ENCODE measurements around the gene KRTAP10-9. TPM values are rescaled to one million over a fixed set of nuclear protein-coding genes. Genes with fewer than 3 reads are reported as not detected.

Gene KRTAP10-9
- total and polyA plus RNA-seq, 2 of the 8 experiments (the other 6 are each of a cell fraction or from before 2014, with no cell fraction given), result not detected

- peak overlapping the region; percentile 54 for H3K4ac ChIP-seq (replicated peaks; ENCODE audit: insufficient read length, low read depth, low read length)
Observed at GRCh38 chr21:44599264-44600029, 27.4 kb upstream of the KRTAP10-9 start.

More at GRCh38 chr21:44599264-44600029, 27.4 kb upstream of the KRTAP10-9 start:
- no peaks in the 10 kb centered on the region for H3K79me2 ChIP-seq (ENCODE audit: control insufficient read depth in 1 of 2, insufficient read depth in 2 of 2, low read length in 2 of 2)
- H2AK5ac ChIP-seq (ENCODE audit: low read depth, low read length), result no peak overlapping the region
- no peak overlapping the region for H4K8ac ChIP-seq (ENCODE audit: extremely low read depth, insufficient read depth, low read length)
- H3K56ac ChIP-seq (replicated peaks; ENCODE audit: insufficient read length, low read depth, low read length), result no peak overlapping the region
- ChIA-PET POLR2A (ENCODE audit: partially characterized antibody) (no interaction called here), CTCF (ENCODE audit: partially characterized antibody) (no interaction called here)
- H2AFZ ChIP-seq (ENCODE audit: low read length), result no peak overlapping the region
- H3K23ac ChIP-seq (ENCODE audit: insufficient read length), result no peak overlapping the region
- no peak overlapping the region for H3K4me2 ChIP-seq (ENCODE audit: insufficient read depth in 1 of 2, low read depth in 2 of 2, low read length in 2 of 2)
- H3K9me3 ChIP-seq (ENCODE audit: insufficient read depth in 2 of 2, low read depth in 1 of 2, low read length in 1 of 2), result peaks cover 0 to 2% of the 10 kb centered on the region in 2 experiments; a peak in 1 of 4 replicates
- peaks cover 0 to 6% (median 4%) of the 10 kb centered on the region in 4 experiments; a peak in 4 of 7 replicates for H3K4me1 ChIP-seq (replicated peaks in 1 of 4; ENCODE audit: control insufficient read depth in 3 of 4, insufficient read depth in 4 of 4, low read length in 3 of 4)
- peak overlapping the region; percentile 30 for H2BK120ac ChIP-seq (replicated peaks; ENCODE audit: low read depth, low read length)
- 0 out of 2 replicates have a peak, but pooled peaks cover 2% of the 10 kb centered on the region for H3K23me2 ChIP-seq (ENCODE audit: low read depth, low read length)
- no peaks in the 10 kb centered on the region for H3K36me3 ChIP-seq (ENCODE audit: control insufficient read depth in 2 of 4, insufficient read depth in 4 of 4, low read length in 3 of 4)
- peak overlapping the region; percentile 72 for H2BK12ac ChIP-seq (ENCODE audit: low read depth, low read length)
- H4K91ac ChIP-seq (replicated peaks; ENCODE audit: insufficient read length, low read length), result peak overlapping the region; percentile 98
- H3K4me3 ChIP-seq (ENCODE audit: extremely low read depth in 1 of 4, insufficient read depth in 2 of 4, low read depth in 3 of 4, low read length in 4 of 4), result no peak overlapping the region
- H2BK20ac ChIP-seq (ENCODE audit: low read length), result peak overlapping the region; percentile 49; the same call in 1 of the 2 replicates
- H2BK5ac ChIP-seq (ENCODE audit: low read depth, low read length), result peak overlapping the region; percentile 61; the same call in 1 of the 2 replicates
- no peak overlapping the region for H3K27ac ChIP-seq (ENCODE audit: low read depth, low read length)
- no peaks in the 10 kb centered on the region for H3K27me3 ChIP-seq (replicated peaks in 1 of 4; ENCODE audit: control insufficient read depth in 3 of 4, extremely low read depth in 1 of 4, insufficient read depth in 3 of 4, low read length in 3 of 4)
- no peak for TF ChIP-seq TEAD4 (IDR thresholded peaks at IDR 0.05; ENCODE audit: low read depth, low read length)
- no peak for TF ChIP-seq SUZ12 (IDR thresholded peaks at IDR 0.05; ENCODE audit: low read length)
- TF ChIP-seq ATF3 (IDR thresholded peaks at IDR 0.05; ENCODE audit: insufficient read depth, low read depth, low read length), result no peak
- H3K79me1 ChIP-seq (ENCODE audit: low read depth, low read length), result no peaks in the 10 kb centered on the region
- H2BK15ac ChIP-seq (ENCODE audit: low read length), result peak overlapping the region; percentile 81; the same call in 1 of the 2 replicates
- 90% methylated on average over 8 of the region's 8 CpGs; no CpG with 5 or more reads in 1 of the 2 experiments for WGBS, 2 experiments (ENCODE audit: extremely low coverage in 1 of 2, insufficient coverage in 1 of 2, insufficient read length in 1 of 2, insufficient replicate concordance in 2 of 2, low coverage in 1 of 2, low lambda C conversion rate in 2 of 2, missing lambda C conversion rate in 1 of 2)
- no peak for FAIRE-seq
- peak in 1 of 2 experiments; percentile 35 for DNase-seq (ENCODE audit: low read depth in 1 of 2, low spot score in 2 of 2)
- no peak overlapping the region for H3K14ac ChIP-seq (ENCODE audit: insufficient read length)
- H3K9ac ChIP-seq (replicated peaks in 1 of 4; ENCODE audit: extremely low read depth in 1 of 4, low read depth in 3 of 4, low read length in 3 of 4), result no peak overlapping the region
- no peaks in the 10 kb centered on the region for H4K20me1 ChIP-seq (replicated peaks in 1 of 2; ENCODE audit: control insufficient read depth in 1 of 2, insufficient read depth in 2 of 2, low read length in 2 of 2)
- peak overlapping the region; percentile 95; the same call in 1 of the 2 replicates for H3K18ac ChIP-seq (ENCODE audit: extremely low read depth, low read length)
- H4K5ac ChIP-seq (ENCODE audit: insufficient read length, low read depth, low read length), result peak overlapping the region; percentile 34

All from H1 (cell line).